ENCODE data around the gene NCDN.

NCDN gene

DNA sequence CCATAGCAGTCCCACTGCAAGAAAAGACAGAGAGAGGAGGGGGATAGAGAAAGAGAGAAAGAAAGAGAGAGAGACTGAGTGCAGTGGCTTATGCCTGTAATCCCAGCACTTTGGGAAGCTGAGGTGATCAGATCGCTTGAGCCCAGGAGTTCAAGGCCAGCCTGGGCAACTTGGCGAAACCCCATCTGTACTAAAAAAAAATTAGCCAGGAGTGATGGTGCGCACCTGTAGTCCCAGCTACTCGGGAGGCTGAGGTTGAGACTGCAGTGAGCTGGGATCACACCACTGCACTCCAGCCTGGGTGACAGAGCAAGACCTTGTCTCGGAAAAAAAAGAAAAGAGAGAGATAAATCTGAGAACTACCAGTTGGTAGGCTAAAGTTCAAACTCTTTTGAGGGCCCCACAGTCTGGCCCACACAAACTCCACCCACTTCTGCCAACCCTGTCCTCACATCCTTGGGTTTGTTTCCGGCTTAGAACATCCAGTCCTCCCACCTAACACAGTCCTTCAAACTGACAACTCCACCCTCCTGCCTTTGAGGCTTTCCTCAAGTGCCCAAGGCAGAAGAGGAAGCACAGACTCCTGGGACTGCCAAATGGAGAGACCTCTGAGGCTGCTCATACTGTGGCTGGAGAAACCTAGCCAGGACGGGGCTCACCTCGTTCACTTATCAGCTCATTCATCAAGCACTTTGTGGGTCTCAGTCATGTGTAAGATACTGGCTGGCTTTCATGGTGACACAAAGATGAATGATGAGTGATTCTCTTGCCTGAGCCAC lies 35.6 kb downstream of the NCDN start:
- DNase-seq (ENCODE audit: low spot score) = no peak

DNA sequence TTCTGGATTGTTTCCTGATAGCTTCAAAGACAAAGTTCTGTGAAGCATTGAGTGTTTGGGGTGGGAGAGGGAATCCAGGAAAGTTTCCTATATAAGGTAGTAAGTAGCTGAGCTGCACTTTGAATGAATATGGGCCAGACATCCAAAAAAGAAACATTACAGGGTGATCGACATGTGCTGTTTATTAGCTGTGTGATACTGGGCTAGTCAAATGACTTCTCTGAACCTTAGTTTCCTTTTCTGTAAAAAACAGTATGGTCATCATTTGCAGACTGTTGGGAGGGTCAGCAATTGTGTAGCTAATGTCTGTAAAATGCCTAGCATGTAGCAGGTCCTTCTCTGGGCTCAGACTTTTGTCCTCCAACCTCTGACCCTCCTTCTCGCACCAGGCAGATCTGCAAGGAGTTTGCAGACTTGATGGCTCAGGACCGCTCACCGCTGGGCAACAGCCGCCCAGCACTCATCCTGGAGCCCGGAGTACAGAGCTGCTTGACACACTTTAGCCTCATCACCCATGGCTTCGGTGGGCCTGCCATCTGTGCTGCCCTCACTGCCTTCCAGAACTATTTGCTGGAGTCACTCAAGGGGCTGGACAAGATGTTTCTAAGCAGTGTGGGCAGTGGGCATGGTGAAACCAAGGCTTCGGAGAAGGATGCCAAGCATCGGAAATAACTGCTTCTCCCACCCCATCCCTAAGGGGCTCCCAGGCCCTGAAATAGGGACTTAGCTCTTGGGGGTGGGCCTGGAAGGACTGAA lies 36.6 kb downstream of the NCDN start:
- no peak for DNase-seq (ENCODE audit: low spot score)

DNA sequence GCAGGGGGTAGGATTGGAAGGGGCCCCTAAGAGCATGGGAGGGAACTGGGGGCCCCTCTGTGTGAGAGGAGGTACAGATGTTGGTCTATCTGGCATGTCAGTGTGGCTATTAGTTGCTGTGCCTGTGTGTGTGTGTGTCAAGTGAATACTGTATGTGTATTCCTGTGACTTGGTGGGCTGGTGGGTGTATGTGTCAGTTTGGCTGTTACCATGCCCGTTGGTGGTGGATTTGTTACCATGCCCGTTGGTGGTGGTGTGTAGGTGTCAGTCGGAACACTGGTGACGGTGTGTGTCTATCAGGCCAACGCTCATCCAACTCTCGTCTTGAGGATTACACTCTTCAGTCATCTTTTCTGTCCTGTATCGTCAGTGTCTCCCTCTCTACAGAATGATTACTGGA lies 38.1 kb downstream of the NCDN start:
- no peak for DNase-seq (ENCODE audit: low spot score)

DNA sequence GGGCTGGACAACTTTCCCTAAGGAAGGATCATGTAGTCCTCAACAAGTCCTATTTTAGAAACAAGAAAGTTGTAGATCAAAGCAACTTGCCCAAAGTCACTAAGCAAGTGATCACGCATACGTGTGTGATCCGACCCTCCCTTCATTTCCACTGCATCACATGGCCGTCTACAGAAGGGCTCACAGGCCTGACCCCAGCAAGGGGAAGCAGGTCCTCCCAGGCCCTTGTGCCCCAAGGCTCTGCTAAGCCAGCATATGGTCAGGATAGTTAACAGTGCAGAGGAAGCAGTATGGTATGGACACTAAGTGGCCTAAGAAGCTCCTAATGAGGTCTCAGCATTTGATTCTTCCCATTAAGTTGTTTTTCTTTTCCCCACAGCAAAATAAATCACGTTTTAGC lies 40.3 kb downstream of the NCDN start:
- no peak for DNase-seq (ENCODE audit: low spot score)

- DNase-seq (ENCODE audit: low spot score) = no peak
These were observed 41.3 kb downstream of the NCDN start for GRCh38 chr1:35598895-35599294.

DNA sequence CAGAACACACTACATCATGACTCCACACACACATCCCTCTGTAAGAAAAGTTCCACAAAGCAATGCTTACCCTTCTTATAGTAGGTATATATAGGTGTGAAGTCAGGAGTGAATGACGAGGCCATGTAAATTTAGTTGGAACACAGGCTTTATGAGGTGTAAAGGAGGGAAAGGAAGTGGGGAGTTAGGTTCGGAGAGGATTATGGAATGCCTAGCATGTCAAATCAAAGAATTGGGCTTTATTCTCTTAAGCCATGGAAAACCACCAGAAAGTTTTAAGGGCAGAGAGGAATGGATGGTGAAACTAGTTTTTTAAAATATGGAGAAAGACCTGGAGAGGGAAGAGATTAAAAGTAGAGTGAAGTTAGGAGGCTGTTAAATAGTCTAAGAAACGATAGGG lies 41.8 kb downstream of the NCDN start:
- no peak for DNase-seq (ENCODE audit: low spot score)

GRCh38 chr1:35600593-35600992 lies 43.0 kb downstream of the NCDN start:
- no peak for DNase-seq (ENCODE audit: low spot score)

DNA sequence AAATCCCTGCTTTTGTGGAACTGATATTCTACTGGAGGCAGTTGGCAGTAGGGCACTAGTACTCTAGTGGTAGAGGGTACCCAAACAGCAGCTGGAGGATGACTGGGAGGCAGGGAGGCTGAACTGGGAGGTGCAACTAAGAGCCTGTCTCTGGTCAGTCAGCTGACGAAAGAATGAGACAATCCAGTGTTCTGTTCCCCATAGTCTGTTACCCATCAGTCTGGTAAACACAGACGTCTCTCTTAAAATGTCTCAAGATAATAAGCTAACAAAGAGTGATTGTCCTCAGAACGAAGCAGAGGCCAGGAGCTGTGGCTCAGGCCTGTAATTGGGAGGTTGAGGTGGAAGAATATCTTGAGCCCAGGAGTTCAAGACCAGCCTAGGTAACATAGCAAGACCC lies 45.9 kb downstream of the NCDN start:
- DNase-seq (ENCODE audit: low spot score) = no peak

GRCh38 chr1:35603941-35604340 lies 46.3 kb downstream of the NCDN start:
- DNase-seq (ENCODE audit: low spot score) = no peak

DNA sequence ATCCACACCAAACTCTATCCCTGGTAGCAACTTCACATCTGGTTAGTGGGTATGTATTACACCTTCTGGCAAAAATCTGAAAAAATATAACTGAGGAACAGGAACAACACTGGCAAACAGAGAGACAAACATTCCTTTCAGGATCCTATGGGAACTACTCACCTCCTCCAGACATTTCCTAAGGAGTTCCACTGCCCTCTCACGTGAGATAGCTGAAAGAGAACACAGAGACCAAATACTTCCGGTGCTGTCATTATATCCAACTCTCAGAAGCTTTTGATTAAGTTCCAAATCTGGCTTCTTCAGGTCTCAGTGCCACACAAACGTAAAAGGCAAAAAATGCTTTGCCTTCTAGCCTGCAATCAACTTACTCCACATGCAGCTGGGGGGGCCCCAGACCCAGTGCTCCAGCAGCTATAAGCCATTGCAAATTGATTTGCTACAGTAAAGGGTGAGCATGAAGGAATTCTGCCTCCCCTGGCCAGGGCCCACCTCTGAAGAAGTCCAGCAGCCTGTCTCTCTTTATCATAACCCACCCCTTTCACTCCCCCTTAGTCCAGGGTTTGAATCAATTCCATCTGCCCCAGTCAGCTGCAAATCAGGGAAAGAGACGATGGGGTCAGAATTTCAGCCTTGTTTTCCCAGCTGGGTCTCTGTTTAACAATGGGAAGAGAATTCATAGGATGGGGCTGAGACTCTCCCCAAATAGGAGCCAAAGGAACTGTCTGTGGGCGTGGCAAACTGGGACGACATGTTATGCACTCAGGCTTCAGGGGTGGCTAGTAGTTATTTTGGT lies 47.7 kb downstream of the NCDN start:
- DNase-seq (ENCODE audit: low spot score) = no peak

GRCh38 chr1:35605867-35606182 lies 48.2 kb downstream of the NCDN start:
- no peak for DNase-seq (ENCODE audit: low spot score)

- DNase-seq (ENCODE audit: low spot score) = no peak
These were observed 54.1 kb downstream of the NCDN start for GRCh38 chr1:35611655-35612054.

DNA sequence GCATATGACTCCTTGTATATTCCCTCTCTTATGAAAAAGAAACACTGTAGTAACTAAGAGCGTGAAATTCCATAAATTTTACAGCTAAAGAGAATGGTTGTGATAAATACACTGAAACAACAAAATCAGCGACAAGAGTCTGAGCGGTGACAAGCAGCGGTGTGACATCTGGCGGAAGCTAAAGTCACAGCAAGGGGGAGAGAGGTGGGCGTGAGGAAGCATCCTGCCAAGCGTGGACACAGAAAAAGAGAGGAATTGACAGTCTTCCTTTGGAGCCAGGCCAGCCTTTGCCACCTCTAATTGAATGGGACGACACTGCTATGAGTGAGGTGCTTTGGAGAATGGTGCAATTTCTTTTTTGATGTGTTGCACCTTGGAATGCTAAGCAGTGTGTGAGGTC lies 57.8 kb downstream of the NCDN start:
- no peak for DNase-seq (ENCODE audit: low spot score)
